ENCODE results near the gene TBC1D32. TPM values are rescaled to one million over a fixed set of nuclear protein-coding genes. Genes with fewer than 3 reads are reported as not detected.

TBC1D32 gene
- total and polyA plus RNA-seq, 2 donors (not counting 1 experiment from before 2014, with no cell fraction given) = 6.3 to 21.0 TPM

GRCh38 chr6:121190122-121190521 lies 144.2 kb downstream of the TBC1D32 start:
- TF ChIP-seq EZH2 (IDR thresholded peaks at IDR 0.05; ENCODE audit: low read length, missing control alignments) (no peak), CTCF (conservative IDR thresholded peaks at IDR 0.05 in 1 of 2, IDR thresholded peaks at IDR 0.05 in 1 of 2; ENCODE audit: low read depth in 1 of 2, low read length in 2 of 2) (no peak)

GRCh38 chr6:121188356-121188755 lies 145.9 kb downstream of the TBC1D32 start:
- Histone ChIP-seq H4K20me1 (ENCODE audit: control insufficient read depth, extremely low read depth, insufficient read depth, low read length) (no peaks in the 10 kb centered on the region), H3K36me3 (ENCODE audit: control insufficient read depth, insufficient read depth, low read length) (no peaks in the 10 kb centered on the region), H2AFZ (ENCODE audit: low read length) (no peak overlapping the region), H3K9ac (ENCODE audit: insufficient read depth, low read length) (no peak overlapping the region), H3K9me3 (ENCODE audit: control insufficient read depth, insufficient read depth, low read depth, low read length) (no peaks in the 10 kb centered on the region), H3K27ac (ENCODE audit: insufficient read depth, low read length) (no peak overlapping the region), H3K4me1 (ENCODE audit: control insufficient read depth, extremely low read depth, insufficient read depth, low read length) (no peaks in the 10 kb centered on the region), H3K4me3 (replicated peaks in 1 of 4; ENCODE audit: control extremely low read depth in 1 of 4, insufficient read depth in 1 of 4, low read depth in 3 of 4, low read length in 4 of 4) (no peak overlapping the region), H3K79me2 (ENCODE audit: control insufficient read depth, insufficient read depth, low read length) (no peaks in the 10 kb centered on the region), H3K4me2 (ENCODE audit: extremely low read depth, insufficient read depth, low read length) (no peak overlapping the region), H3K27me3 (ENCODE audit: control insufficient read depth, insufficient read depth, low read length) (no peaks in the 10 kb centered on the region)
- TF ChIP-seq CTCF (conservative IDR thresholded peaks at IDR 0.05 in 1 of 2, IDR thresholded peaks at IDR 0.05 in 1 of 2; ENCODE audit: low read depth in 1 of 2, low read length in 2 of 2) (no peak), EZH2 (IDR thresholded peaks at IDR 0.05; ENCODE audit: low read length, missing control alignments) (no peak)
- DNase-seq (ENCODE audit: low read depth in 2 of 2) = no peak

More at GRCh38 chr6:121190122-121190521, 144.2 kb downstream of the TBC1D32 start:
- Histone ChIP-seq H3K9me3 (ENCODE audit: control insufficient read depth, insufficient read depth, low read depth, low read length) (no peaks in the 10 kb centered on the region), H3K79me2 (ENCODE audit: control insufficient read depth, insufficient read depth, low read length) (no peaks in the 10 kb centered on the region), H2AFZ (ENCODE audit: low read length) (no peak overlapping the region), H3K4me2 (ENCODE audit: extremely low read depth, insufficient read depth, low read length) (no peak overlapping the region), H3K27me3 (ENCODE audit: control insufficient read depth, insufficient read depth, low read length) (no peaks in the 10 kb centered on the region), H3K9ac (ENCODE audit: insufficient read depth, low read length) (no peak overlapping the region), H3K27ac (ENCODE audit: insufficient read depth, low read length) (no peak overlapping the region), H3K4me1 (ENCODE audit: control insufficient read depth, extremely low read depth, insufficient read depth, low read length) (no peaks in the 10 kb centered on the region), H3K4me3 (replicated peaks in 1 of 4; ENCODE audit: control extremely low read depth in 1 of 4, insufficient read depth in 1 of 4, low read depth in 3 of 4, low read length in 4 of 4) (no peak overlapping the region), H3K36me3 (ENCODE audit: control insufficient read depth, insufficient read depth, low read length) (no peaks in the 10 kb centered on the region), H4K20me1 (ENCODE audit: control insufficient read depth, extremely low read depth, insufficient read depth, low read length) (no peaks in the 10 kb centered on the region)
- no peak for DNase-seq (ENCODE audit: low read depth in 2 of 2)

- Histone ChIP-seq H3K9me3 (ENCODE audit: control insufficient read depth, insufficient read depth, low read depth, low read length) (no peaks in the 10 kb centered on the region), H3K27me3 (ENCODE audit: control insufficient read depth, insufficient read depth, low read length) (no peaks in the 10 kb centered on the region), H3K4me2 (ENCODE audit: extremely low read depth, insufficient read depth, low read length) (no peak overlapping the region), H3K4me1 (ENCODE audit: control insufficient read depth, extremely low read depth, insufficient read depth, low read length) (no peaks in the 10 kb centered on the region), H2AFZ (ENCODE audit: low read length) (no peak overlapping the region), H3K36me3 (ENCODE audit: control insufficient read depth, insufficient read depth, low read length) (no peaks in the 10 kb centered on the region), H3K9ac (ENCODE audit: insufficient read depth, low read length) (no peak overlapping the region), H4K20me1 (ENCODE audit: control insufficient read depth, extremely low read depth, insufficient read depth, low read length) (no peaks in the 10 kb centered on the region), H3K4me3 (replicated peaks in 1 of 4; ENCODE audit: control extremely low read depth in 1 of 4, insufficient read depth in 1 of 4, low read depth in 3 of 4, low read length in 4 of 4) (no peak overlapping the region), H3K27ac (ENCODE audit: insufficient read depth, low read length) (no peak overlapping the region), H3K79me2 (ENCODE audit: control insufficient read depth, insufficient read depth, low read length) (no peaks in the 10 kb centered on the region)
- no peak for DNase-seq (ENCODE audit: low read depth in 2 of 2)
- TF ChIP-seq CTCF (conservative IDR thresholded peaks at IDR 0.05 in 1 of 2, IDR thresholded peaks at IDR 0.05 in 1 of 2; ENCODE audit: low read depth in 1 of 2, low read length in 2 of 2) (no peak), EZH2 (IDR thresholded peaks at IDR 0.05; ENCODE audit: low read length, missing control alignments) (no peak)
These were observed 146.5 kb downstream of the TBC1D32 start for GRCh38 chr6:121187833-121188200.
